ENCODE results near the gene HIF1A.

- TF ChIP-seq POLR2A (IDR thresholded peaks at IDR 0.05; ENCODE audit: control extremely low read depth in 1 of 2, low read depth in 2 of 2, low read length in 2 of 2) (no peak; a peak in 1 of 3 replicates), EP300 (IDR thresholded peaks at IDR 0.05; ENCODE audit: borderline replicate concordance in 1 of 2, low read depth in 2 of 2, low read length in 2 of 2) (no peak), CHD2 (IDR thresholded peaks at IDR 0.05; ENCODE audit: low read length) (no peak), RAD21 (IDR thresholded peaks at IDR 0.05 in 1 of 2, conservative IDR thresholded peaks at IDR 0.05 in 1 of 2; ENCODE audit: low read depth in 2 of 2, low read length in 2 of 2) (no peak), POLR2AphosphoS5 (IDR thresholded peaks at IDR 0.05; ENCODE audit: low read depth, low read length) (peak; percentile 64; the same call in 1 of the 2 replicates), EZH2 (IDR thresholded peaks at IDR 0.05; ENCODE audit: low read depth, low read length, severe bottlenecking) (no peak), CBX8 (IDR thresholded peaks at IDR 0.05; ENCODE audit: borderline replicate concordance, low read depth, low read length) (no peak), RNF2 (IDR thresholded peaks at IDR 0.05; ENCODE audit: borderline replicate concordance, low read depth, low read length, missing control alignments, poor library complexity, severe bottlenecking) (no peak), POU5F1 (IDR thresholded peaks at IDR 0.05; ENCODE audit: low read depth, low read length) (no peak), NRF1 (IDR thresholded peaks at IDR 0.05; ENCODE audit: low read depth, low read length) (no peak)
- TF ChIP-seq, protein P1, sequence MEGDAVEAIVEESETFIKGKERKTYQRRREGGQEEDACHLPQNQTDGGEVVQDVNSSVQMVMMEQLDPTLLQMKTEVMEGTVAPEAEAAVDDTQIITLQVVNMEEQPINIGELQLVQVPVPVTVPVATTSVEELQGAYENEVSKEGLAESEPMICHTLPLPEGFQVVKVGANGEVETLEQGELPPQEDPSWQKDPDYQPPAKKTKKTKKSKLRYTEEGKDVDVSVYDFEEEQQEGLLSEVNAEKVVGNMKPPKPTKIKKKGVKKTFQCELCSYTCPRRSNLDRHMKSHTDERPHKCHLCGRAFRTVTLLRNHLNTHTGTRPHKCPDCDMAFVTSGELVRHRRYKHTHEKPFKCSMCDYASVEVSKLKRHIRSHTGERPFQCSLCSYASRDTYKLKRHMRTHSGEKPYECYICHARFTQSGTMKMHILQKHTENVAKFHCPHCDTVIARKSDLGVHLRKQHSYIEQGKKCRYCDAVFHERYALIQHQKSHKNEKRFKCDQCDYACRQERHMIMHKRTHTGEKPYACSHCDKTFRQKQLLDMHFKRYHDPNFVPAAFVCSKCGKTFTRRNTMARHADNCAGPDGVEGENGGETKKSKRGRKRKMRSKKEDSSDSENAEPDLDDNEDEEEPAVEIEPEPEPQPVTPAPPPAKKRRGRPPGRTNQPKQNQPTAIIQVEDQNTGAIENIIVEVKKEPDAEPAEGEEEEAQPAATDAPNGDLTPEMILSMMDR (IDR thresholded peaks at IDR 0.05; ENCODE audit: control extremely low read depth in 1 of 3, insufficient read depth in 1 of 3, low read depth in 1 of 3, low read length in 3 of 3), result no peak
- TF ChIP-seq, protein P2, sequence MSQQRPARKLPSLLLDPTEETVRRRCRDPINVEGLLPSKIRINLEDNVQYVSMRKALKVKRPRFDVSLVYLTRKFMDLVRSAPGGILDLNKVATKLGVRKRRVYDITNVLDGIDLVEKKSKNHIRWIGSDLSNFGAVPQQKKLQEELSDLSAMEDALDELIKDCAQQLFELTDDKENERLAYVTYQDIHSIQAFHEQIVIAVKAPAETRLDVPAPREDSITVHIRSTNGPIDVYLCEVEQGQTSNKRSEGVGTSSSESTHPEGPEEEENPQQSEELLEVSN (IDR thresholded peaks at IDR 0.05), result no peak
These were observed 598 bp downstream of the HIF1A start for GRCh38 chr14:61695695-61696527.
